C4-2B (cell line): ENCODE data around the gene SLC2A11.

Source experiments
- H3K27ac ChIP-seq: fragments of 450-650 bp; 2 replicates; pipeline ENCODE4 v1.5.1; 2017
- ZFX ChIP-seq: fragments of 450-650 bp; IDR thresholded peaks from 2 replicates; pipeline ENCODE4 v1.6.1; 2017
- TF ChIP-seq, protein P1 (sequence below): fragments of 450-650 bp; conservative IDR thresholded peaks from 2 replicates; pipeline ENCODE4 v1.5.1; 2017; ENCODE audit warnings: mild to moderate bottlenecking

Gene SLC2A11

DNA sequence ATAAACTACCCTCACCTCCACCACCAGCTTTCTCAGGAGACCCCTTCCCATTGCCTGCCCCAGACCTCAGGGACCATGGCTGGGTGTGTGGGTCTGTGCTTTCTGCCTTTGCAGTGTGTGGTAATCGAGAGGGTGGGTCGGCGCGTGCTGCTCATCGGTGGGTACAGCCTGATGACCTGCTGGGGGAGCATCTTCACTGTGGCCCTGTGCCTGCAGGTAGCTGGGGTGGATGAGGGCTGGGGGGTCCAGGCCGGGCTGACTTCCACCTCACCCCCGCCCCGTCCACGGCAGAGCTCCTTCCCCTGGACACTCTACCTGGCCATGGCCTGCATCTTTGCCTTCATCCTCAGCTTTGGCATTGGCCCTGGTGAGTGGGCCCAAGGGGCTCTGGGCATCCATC, 26.0 kb downstream of the SLC2A11 start:
- TF ChIP-seq, protein P1, sequence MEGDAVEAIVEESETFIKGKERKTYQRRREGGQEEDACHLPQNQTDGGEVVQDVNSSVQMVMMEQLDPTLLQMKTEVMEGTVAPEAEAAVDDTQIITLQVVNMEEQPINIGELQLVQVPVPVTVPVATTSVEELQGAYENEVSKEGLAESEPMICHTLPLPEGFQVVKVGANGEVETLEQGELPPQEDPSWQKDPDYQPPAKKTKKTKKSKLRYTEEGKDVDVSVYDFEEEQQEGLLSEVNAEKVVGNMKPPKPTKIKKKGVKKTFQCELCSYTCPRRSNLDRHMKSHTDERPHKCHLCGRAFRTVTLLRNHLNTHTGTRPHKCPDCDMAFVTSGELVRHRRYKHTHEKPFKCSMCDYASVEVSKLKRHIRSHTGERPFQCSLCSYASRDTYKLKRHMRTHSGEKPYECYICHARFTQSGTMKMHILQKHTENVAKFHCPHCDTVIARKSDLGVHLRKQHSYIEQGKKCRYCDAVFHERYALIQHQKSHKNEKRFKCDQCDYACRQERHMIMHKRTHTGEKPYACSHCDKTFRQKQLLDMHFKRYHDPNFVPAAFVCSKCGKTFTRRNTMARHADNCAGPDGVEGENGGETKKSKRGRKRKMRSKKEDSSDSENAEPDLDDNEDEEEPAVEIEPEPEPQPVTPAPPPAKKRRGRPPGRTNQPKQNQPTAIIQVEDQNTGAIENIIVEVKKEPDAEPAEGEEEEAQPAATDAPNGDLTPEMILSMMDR = no peak
- TF ChIP-seq ZFX = no peak
- H3K27ac ChIP-seq = no peak overlapping the region

DNA sequence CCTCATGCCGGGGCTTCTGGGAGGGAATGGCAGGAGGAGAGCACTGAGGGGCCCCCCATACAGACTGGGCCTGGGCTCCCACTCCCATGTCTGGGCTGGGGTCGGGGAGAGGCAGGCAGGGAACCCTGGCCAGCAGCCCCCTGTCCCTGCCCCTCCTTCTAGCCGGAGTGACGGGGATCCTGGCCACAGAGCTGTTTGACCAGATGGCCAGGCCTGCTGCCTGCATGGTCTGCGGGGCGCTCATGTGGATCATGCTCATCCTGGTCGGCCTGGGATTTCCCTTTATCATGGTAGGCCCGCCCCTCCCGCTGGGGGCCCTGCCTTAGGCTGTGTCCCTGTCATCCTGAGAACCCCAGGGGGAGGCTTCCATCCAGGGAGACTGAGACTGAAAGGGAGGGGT, 26.5 kb downstream of the SLC2A11 start:
- H3K27ac ChIP-seq = no peak overlapping the region

DNA sequence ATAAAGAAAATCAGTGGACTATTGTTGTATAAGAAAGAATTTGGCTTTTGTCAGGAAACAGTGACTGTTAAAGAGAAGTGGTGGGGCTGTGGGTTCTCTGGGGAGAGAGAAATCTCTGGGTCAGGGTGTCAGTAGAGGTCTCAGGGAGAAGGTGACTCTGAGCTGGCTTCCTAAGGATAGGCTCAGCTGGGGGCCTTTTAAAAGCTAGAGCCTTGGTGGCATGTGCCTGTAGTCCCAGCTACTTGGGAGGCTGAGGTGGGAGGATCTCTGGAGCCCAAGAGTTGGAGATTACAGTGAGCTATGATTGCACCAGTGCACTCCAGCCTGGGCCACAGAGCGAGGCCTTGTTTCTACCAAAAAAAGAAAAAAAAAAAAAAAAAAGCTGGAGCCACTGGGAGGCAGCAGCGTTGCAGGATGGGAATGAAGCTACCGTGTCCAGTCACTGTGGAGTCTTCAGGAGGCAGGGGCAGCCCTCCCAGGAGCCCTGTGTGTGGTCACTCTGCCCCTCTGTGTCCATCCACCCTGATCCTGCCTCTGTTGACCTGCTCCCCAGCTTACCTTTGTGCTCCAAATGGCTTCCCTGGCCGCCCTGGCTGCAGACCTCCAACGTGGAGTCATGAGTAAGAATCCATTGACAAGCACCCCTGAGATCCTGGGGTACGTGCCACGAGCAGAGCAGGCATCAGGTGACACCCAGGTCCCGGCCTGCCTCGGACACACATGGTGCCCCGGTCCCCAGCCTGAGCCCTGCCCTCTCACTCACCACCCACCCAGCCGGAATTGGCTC, 31.1 kb downstream of the SLC2A11 start:
- H3K27ac ChIP-seq = no peak overlapping the region
- no peak for TF ChIP-seq ZFX
- TF ChIP-seq, protein P1 = no peak

More for the DNA sequence above, 26.5 kb downstream of the SLC2A11 start:
- TF ChIP-seq, protein P1 = no peak
- no peak for TF ChIP-seq ZFX

DNA sequence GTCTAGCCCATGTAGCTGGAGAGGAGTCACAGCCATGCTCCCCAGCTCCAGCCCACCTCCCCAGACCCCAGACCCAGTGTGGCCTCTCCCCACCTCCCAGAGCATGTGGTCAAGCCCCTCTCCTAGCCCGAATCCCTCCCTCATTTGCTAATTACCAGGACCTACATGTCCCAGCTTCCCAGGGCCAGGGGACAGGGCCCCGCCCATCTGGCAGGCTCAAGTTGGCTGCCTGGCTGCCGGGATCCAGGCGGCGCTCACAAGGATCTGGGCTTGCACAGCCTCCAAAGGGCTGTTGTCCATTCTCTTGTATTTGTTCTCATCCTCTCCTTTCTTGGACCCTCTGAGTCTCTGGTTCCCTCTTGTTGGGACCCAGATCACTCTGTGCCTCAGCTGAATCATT, 31.9 kb downstream of the SLC2A11 start:
- H3K27ac ChIP-seq = no peak overlapping the region
- TF ChIP-seq, protein P1 = no peak
- TF ChIP-seq ZFX = no peak

DNA sequence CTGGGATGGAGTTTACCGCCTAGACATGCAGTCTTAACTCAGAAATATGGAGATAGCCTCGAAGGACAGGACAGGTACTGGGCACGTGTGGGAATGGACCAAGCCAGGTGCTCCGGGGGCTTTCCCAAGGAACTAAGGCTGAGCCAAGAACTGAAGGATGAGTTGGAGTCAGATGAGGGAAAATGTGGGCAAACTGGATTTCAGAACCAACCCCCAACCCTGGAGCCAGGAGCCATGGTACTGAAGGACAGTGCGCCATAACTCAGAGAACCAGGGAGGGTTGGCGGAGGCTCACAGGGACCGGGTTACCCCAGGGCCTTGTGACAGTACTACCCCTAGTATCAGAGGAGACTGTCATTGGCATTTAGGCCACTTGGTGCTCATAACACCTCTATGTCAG, 34.1 kb downstream of the SLC2A11 start:
- TF ChIP-seq, protein P1 = no peak
- TF ChIP-seq ZFX = no peak
- H3K27ac ChIP-seq = no peak overlapping the region

DNA sequence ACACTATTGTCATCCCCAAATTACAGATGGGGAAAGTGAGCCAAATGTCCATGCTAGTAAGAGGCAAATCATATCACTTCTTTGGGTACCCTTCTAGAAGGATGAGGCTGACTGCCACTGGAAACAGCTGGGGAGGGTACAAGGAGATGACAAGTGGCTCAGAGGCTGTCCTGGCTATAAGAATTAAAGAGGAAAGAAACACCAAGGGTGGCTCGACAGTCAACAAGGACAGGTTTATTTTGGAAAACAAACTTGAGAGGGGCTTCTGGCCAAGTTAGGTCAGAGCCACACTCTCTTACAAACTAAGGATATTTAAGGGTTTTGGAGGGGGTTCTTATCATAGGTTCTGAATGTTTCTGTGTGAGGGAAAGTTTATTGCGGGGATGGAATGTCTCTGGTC, 34.5 kb downstream of the SLC2A11 start:
- H3K27ac ChIP-seq = no peak overlapping the region
- TF ChIP-seq ZFX = no peak
- TF ChIP-seq, protein P1 = no peak

DNA sequence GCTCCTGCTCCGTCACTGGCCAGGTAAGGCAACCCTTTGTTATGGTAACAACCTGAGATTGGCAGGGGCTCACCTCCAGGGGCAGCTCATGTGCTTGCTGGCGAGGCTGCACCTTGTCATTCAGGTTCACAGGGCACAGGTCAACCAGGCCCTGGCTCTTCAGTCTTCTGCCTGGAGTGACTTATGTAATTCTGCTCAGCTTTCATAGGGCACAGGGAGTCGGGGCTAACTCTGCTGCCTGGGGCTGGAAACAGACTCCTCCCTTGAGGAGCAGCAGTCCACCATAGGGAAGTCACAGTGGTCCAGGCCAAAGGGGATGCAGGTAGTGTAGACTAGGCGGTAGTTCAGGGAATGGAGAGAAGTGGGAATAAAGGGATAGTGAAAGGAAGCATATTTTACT, 35.0 kb downstream of the SLC2A11 start:
- H3K27ac ChIP-seq = peak overlapping the region; percentile 98
- TF ChIP-seq ZFX = no peak
- TF ChIP-seq, protein P1 = no peak
